ENCODE results near the gene PLAGL1.
A peak's percentile ranks its signal among the peaks of the same experiment; 100 is the strongest.

DNA sequence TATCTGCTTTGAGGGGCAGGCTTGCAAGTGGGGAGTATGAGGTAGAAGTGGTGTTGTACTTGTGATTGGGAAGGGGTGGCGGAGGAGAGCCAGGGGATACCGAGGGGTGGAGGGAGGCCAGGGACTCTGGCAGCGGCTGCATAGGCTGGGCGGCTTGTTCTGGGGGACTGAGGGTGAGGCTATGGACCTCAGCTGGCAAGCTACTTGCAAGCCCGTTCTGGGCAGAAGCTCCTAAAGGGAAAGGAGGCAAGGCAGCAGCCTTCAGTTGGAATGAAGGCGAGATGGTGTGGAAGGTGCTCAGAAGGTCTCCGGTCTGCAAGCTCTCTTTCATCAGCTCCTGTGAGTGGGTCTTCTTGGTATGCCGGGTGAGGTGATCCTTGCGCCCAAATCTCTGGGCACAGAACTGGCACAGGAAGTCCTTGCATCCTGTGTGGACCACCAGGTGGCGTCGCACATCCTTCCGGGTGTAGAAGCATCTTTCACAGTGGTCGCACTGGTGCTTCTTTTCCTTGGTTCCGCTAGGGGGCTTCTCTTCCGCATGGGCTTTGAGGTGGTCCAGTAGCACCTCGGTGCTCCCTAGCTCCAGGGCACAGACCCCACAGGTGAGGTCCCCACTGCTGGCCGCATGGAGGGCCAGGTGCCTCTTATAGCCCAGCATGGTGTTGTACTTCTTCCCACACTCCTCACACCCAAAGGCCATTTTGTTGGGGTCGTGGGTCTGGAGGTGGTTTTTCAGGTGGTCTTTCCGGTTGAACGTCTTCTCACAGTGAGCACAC, 66.0 kb downstream of the PLAGL1 start:
- TF ChIP-seq CTCF (IDR thresholded peaks at IDR 0.05) (peak; percentile 56), POLR2AphosphoS2 (conservative IDR thresholded peaks at IDR 0.05; ENCODE audit: low read length) (no peak), NR3C1 (IDR thresholded peaks at IDR 0.05) (no peak), HDAC2 (IDR thresholded peaks at IDR 0.05) (no peak), GATA3 (IDR thresholded peaks at IDR 0.05; ENCODE audit: borderline replicate concordance) (no peak)
- TF ChIP-seq, protein P1, sequence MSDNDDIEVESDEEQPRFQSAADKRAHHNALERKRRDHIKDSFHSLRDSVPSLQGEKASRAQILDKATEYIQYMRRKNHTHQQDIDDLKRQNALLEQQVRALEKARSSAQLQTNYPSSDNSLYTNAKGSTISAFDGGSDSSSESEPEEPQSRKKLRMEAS (IDR thresholded peaks at IDR 0.05): no peak

Measured in A549 (cell line).